K562 (cell line): Measurements from ENCODE around the gene DCLK2.

Experiments
- CHCHD3 ChIP-seq: fragments of 250-450 bp; sonication (Bioruptor Pico); IDR thresholded peaks from 2 replicates; pipeline ENCODE4 v2.1.2; 2022; ENCODE audit warnings: mild to moderate bottlenecking
- CTCF ChIP-seq, 3 experiments: IDR thresholded peaks in 2 of 3; conservative IDR thresholded peaks in 1 of 3; 2 replicates each; pipeline ENCODE4 v1.5.1; 2011 to 2012; ENCODE audit warnings: low read length in 3 of 3, mild to moderate bottlenecking in 3 of 3, control low read depth in 2 of 3, improper control_type of control experiment in 1 of 3, inconsistent platforms in 1 of 3, low read depth in 1 of 3, mixed read lengths in 1 of 3, moderate library complexity in 1 of 3; ENCODE audit not compliant: insufficient read depth in 2 of 3
- NRF1 ChIP-seq, 2 experiments: fragments of 450-650 bp; IDR thresholded peaks in 1 of 2; conservative IDR thresholded peaks in 1 of 2; 2 replicates each; pipeline ENCODE4 v1.6.1; 2014; ENCODE audit warnings: mild to moderate bottlenecking in 2 of 2
- SOX6 ChIP-seq: fragments of 450-650 bp; IDR thresholded peaks from 2 replicates; pipeline ENCODE4 v1.6.1; 2014; ENCODE audit warnings: mild to moderate bottlenecking

- TF ChIP-seq CTCF (IDR thresholded peaks at IDR 0.05 in 2 of 3, conservative IDR thresholded peaks at IDR 0.05 in 1 of 3; ENCODE audit: insufficient read depth in 2 of 3, low read depth in 1 of 3, low read length in 3 of 3): no peak
- no peak for TF ChIP-seq NRF1 (conservative IDR thresholded peaks at IDR 0.05 in 1 of 2, IDR thresholded peaks at IDR 0.05 in 1 of 2)
- no peak for TF ChIP-seq SOX6
- no peak for TF ChIP-seq CHCHD3 (CRISPR knock-in tag)
Observed at GRCh38 chr4:150135134-150135772, 57.0 kb downstream of the DCLK2 start.
